Measurements from ENCODE around the gene KRT82. TPM values are rescaled to one million over a fixed set of nuclear protein-coding genes. Genes with fewer than 3 reads are reported as not detected.
A peak's percentile ranks its signal among the peaks of the same experiment; 100 is the strongest.

Gene KRT82
- total RNA-seq, 4 donors from 2014 or later, result not detected

DNA sequence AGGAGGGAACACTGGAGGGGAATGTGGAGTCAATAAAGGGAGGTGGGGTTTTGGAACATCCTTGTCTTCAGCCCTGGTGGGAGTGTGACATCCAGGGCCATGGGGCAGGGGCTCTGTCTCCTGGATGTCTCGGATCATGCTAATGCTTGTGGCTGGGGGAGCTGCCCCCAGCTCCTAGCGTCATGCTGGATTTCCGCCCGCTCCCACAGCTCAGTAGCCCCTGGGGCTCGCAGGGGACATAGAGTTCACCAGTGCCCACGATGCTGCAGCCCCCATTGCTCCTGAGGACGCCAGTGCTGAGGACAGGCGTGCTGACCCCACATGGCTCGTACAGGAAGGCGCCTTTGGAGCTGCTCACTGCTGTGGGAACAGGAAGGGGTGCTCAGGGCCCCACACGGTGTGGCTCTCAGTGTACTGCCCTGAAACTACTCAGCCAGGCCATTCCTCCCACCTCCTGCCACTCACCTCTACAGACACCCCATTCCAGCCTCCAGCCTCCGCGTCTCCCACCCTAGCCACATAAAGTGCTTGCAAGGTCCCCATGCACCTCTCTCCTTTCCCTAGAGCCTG is 11.2 kb downstream of the KRT82 start:
- no peaks in the 10 kb centered on the region for H3K27me3 ChIP-seq
- no peak overlapping the region for H3K4me3 ChIP-seq
- no peaks in the 10 kb centered on the region for H3K4me1 ChIP-seq
- peak in 1 of 3 donors; percentile 32 for DNase-seq
- no peaks in the 10 kb centered on the region for H3K36me3 ChIP-seq
- no peak overlapping the region for H3K27ac ChIP-seq
- TF ChIP-seq POLR2A (IDR thresholded peaks at IDR 0.05) (no peak), CTCF (IDR thresholded peaks at IDR 0.05) (no peak)
- no peaks in the 10 kb centered on the region for H3K9me3 ChIP-seq

GRCh38 chr12:52392465-52393007 is 13.6 kb downstream of the KRT82 start:
- Histone ChIP-seq H3K9me3 (no peaks in the 10 kb centered on the region), H3K4me3 (no peak overlapping the region), H3K27me3 (no peaks in the 10 kb centered on the region), H3K27ac (no peak overlapping the region), H3K36me3 (no peaks in the 10 kb centered on the region), H3K4me1 (no peaks in the 10 kb centered on the region)
- DNase-seq, result no peak
- TF ChIP-seq CTCF (IDR thresholded peaks at IDR 0.05) (no peak), POLR2A (IDR thresholded peaks at IDR 0.05) (no peak)

GRCh38 chr12:52391618-52392002 is 14.5 kb downstream of the KRT82 start:
- Histone ChIP-seq H3K9me3 (no peaks in the 10 kb centered on the region), H3K36me3 (no peaks in the 10 kb centered on the region), H3K27ac (no peak overlapping the region), H3K4me1 (no peaks in the 10 kb centered on the region), H3K27me3 (no peaks in the 10 kb centered on the region), H3K4me3 (no peak overlapping the region)
- peak in 1 of 3 donors; percentile 34 for DNase-seq
- no peak for TF ChIP-seq CTCF (IDR thresholded peaks at IDR 0.05)
- no peak for TF ChIP-seq POLR2A (IDR thresholded peaks at IDR 0.05)

DNA sequence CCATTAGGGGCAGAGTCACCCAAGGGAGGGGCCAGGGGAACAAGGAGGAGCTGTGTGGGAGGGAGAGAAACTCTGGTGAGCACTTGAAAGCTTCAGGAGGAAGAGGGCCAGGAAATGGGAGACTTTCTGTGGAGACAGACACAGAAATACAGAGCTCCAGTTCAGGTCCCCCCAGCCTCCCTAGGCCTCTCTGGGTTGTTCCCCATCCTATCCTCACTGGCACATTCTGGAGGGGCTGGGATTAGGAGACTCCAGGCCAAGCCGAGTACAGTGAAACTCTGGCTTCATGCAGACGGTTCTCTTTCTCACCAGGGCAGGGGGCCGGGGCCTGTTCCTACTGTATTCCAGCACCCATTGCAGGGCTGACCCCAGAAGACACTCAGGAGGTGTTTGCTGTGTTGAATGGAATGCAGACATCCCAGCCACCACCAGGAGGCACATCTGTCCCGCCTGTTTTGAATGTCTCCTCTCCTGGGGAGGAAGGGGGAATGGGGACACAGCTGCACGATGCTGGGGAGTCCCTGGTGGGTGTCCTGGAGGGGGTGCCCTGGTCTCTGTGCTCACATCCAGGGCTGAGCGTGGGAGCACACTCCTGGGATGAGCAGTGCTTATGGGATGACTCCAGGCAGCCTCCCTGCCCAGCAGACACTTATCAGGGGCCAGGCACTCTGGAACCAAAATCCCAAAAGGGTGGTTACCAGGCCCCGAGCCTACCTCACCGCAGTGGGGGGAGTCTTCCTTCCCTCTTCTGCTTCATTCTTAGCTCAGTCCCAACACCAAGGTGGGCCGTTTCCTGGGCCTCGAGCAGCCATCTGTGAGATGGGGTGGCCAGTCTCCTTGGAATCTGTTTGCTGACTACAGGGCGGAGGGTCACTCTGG is 15.2 kb downstream of the KRT82 start:
- peak in 1 of 3 donors; percentile 50 for DNase-seq
- Histone ChIP-seq H3K27me3 (no peaks in the 10 kb centered on the region), H3K4me3 (no peak overlapping the region), H3K36me3 (no peaks in the 10 kb centered on the region), H3K9me3 (no peaks in the 10 kb centered on the region), H3K4me1 (no peaks in the 10 kb centered on the region), H3K27ac (no peak overlapping the region)
- TF ChIP-seq CTCF (IDR thresholded peaks at IDR 0.05), result peak in 3 of 6 experiments; percentile 45 to 53 (median 48)
- TF ChIP-seq POLR2A (IDR thresholded peaks at IDR 0.05), result no peak

GRCh38 chr12:52389313-52390207 is 16.6 kb downstream of the KRT82 start:
- TF ChIP-seq POLR2A (IDR thresholded peaks at IDR 0.05) (no peak), CTCF (IDR thresholded peaks at IDR 0.05) (no peak)
- Histone ChIP-seq H3K27ac (no peak overlapping the region), H3K4me1 (no peaks in the 10 kb centered on the region), H3K36me3 (no peaks in the 10 kb centered on the region), H3K4me3 (no peak overlapping the region), H3K27me3 (no peaks in the 10 kb centered on the region), H3K9me3 (no peaks in the 10 kb centered on the region)
- DNase-seq, result peak in 1 of 3 donors; percentile 27
